ENCODE measurements around the gene CD82.

The CD82 gene

DNA sequence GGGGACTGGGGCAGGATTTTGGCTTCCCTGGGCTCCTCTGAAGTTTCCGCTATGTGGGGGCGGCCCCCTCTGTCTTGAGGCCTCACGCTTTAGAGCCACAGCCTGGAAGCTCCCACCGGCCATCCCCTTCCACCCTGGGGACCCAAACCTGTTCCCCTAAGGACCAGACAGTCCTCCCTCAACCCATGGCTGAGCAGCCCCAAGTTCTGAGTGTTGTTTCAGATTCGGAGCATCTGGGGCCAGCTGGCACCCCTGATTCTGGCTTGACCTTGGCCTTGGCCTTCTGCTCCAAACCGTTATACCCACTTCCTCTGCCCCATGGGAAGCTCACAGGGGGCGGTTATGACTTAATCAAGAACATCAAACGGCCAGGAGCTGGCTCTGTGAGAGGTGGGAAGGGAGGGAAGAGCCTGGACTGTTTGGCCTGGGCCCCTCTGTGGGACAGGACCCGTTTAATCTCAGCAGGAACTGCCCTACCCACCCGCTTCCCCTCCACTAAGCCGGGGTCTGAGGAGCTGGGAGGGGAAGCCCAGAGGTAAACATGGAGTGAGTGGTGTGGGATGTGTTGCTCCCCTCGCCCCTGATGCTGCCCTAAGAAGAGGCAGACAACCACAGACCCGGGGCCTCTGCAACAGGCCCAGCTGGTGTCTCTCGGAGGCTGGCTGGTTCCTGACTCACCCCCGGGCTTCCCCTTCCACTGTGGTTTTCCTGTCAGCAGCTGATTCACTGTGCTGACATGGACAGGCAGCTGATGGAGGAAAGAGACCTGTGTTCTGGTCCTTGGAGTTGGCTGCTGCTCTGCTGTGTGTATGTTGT is 3.4 kb downstream of the CD82 start:
- Histone ChIP-seq H3K27ac (peak overlapping the region; percentile 99), H3K4me3 (ENCODE audit: low read depth in 1 of 2, low read length in 1 of 2) (peak overlapping the region; percentile 85 to 90), H3K9me3 (no peaks in the 10 kb centered on the region), H3K4me1 (ENCODE audit: control insufficient read depth in 1 of 2, insufficient read depth in 1 of 2, low read depth in 1 of 2, low read length in 1 of 2) (peaks cover 89 to 93% of the 10 kb centered on the region in 2 experiments), H3K27me3 (no peaks in the 10 kb centered on the region), H3K36me3 (peaks cover 4% of the 10 kb centered on the region)
- TF ChIP-seq, protein P1, sequence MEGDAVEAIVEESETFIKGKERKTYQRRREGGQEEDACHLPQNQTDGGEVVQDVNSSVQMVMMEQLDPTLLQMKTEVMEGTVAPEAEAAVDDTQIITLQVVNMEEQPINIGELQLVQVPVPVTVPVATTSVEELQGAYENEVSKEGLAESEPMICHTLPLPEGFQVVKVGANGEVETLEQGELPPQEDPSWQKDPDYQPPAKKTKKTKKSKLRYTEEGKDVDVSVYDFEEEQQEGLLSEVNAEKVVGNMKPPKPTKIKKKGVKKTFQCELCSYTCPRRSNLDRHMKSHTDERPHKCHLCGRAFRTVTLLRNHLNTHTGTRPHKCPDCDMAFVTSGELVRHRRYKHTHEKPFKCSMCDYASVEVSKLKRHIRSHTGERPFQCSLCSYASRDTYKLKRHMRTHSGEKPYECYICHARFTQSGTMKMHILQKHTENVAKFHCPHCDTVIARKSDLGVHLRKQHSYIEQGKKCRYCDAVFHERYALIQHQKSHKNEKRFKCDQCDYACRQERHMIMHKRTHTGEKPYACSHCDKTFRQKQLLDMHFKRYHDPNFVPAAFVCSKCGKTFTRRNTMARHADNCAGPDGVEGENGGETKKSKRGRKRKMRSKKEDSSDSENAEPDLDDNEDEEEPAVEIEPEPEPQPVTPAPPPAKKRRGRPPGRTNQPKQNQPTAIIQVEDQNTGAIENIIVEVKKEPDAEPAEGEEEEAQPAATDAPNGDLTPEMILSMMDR (IDR thresholded peaks at IDR 0.05), result peak; percentile 25

DNA sequence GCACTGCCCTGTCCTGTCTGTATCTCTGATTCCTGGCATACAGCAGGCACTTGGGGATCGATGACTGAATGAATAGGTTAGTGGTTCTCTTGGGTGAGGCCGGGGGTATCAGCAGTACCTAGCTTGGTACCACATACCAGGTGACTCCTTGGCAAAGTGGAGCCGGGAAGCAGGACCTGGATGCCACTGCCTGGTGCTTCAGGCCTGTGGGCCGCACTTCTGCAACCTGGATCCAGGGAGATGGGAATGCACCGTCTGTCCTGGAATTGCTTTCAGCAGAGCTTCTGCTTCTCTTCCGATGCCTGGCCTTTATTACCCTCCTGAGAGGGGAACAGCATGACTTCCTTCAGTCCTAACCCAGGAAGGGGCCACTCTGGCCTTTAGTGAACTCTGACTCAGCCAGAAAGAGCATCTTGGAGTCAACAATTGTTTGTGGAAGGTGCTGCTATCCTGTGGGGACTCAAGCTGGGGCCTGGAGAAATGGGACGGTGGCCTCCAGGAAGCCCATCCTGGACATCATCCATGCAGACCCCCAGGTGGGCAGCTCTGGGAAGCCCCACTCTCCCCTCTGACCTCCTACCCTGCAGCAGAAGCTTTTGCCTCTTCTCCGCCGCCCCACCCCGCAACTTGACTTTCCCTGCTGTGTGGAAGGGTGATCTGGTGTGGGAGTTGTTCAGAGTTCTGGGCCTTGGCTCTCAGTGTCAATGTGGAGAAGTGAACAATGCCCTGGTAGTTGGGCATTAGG is 5.1 kb downstream of the CD82 start:
- Histone ChIP-seq H3K36me3 (peaks cover 4% of the 10 kb centered on the region), H3K27me3 (no peaks in the 10 kb centered on the region), H3K4me1 (ENCODE audit: control insufficient read depth in 1 of 2, insufficient read depth in 1 of 2, low read depth in 1 of 2, low read length in 1 of 2) (peaks cover 96 to 97% of the 10 kb centered on the region in 2 experiments), H3K9me3 (no peaks in the 10 kb centered on the region), H3K27ac (peak overlapping the region; percentile 99), H3K4me3 (ENCODE audit: low read depth in 1 of 2, low read length in 1 of 2) (peak overlapping the region; percentile 85 to 90)
- TF ChIP-seq, protein P1 (IDR thresholded peaks at IDR 0.05), result no peak

DNA sequence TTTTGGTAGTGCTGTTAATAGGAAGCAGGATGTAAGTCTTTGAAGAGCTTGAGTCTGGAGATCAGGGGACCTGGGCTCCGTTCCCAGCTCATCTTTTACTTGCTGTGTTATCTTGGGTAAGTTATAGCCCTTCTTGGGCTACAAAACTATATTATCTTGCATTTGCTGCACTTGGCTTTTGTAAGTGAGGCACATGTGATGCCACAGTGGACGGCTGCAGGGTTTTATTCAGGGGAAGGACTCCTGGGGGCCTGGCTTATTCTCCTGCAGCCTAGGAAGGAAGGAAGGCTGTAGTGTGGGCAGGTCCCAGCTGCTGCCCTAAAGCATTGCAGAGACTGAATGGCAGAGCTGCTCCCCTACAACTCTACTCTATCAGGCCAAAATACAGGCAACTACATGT is 6.4 kb downstream of the CD82 start:
- H3K36me3 ChIP-seq, result peaks cover 10% of the 10 kb centered on the region
- TF ChIP-seq, protein P1 (IDR thresholded peaks at IDR 0.05), result no peak

DNA sequence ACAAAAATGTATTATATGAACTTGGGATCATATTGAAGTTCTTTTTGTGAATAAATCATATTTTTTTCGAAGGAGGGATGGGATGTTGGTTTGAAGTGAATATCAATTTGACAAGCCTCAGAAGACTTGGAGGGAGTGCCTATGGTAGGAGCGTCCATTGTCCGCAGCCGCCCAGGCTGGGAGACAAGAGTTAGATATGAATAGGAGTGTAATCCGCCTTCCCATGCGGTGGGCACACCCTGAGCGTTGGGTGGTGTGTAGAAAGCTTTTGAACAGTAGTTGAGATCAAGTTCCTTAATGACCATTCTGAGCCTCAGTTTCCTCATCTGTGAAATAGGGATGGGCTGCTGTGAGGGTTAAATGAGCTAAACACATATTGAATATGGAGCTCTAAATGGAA is 7.0 kb downstream of the CD82 start:
- TF ChIP-seq, protein P1 (IDR thresholded peaks at IDR 0.05), result no peak
- H3K4me3 ChIP-seq (ENCODE audit: low read depth in 1 of 2, low read length in 1 of 2), result no peak overlapping the region
- no peaks in the 10 kb centered on the region for H3K9me3 ChIP-seq
- H3K27me3 ChIP-seq, result no peaks in the 10 kb centered on the region
- peak overlapping the region; percentile 99 for H3K27ac ChIP-seq
- H3K36me3 ChIP-seq, result peaks cover 10% of the 10 kb centered on the region
- H3K4me1 ChIP-seq (ENCODE audit: control insufficient read depth in 1 of 2, insufficient read depth in 1 of 2, low read depth in 1 of 2, low read length in 1 of 2), result peaks cover 90 to 92% of the 10 kb centered on the region in 2 experiments

More for the DNA sequence above, 6.4 kb downstream of the CD82 start:
- Histone ChIP-seq H3K4me1 (ENCODE audit: control insufficient read depth in 1 of 2, insufficient read depth in 1 of 2, low read depth in 1 of 2, low read length in 1 of 2) (peaks cover 90 to 92% of the 10 kb centered on the region in 2 experiments), H3K9me3 (no peaks in the 10 kb centered on the region), H3K4me3 (ENCODE audit: low read depth in 1 of 2, low read length in 1 of 2) (no peak overlapping the region), H3K27me3 (no peaks in the 10 kb centered on the region), H3K27ac (peak overlapping the region; percentile 99)

DNA sequence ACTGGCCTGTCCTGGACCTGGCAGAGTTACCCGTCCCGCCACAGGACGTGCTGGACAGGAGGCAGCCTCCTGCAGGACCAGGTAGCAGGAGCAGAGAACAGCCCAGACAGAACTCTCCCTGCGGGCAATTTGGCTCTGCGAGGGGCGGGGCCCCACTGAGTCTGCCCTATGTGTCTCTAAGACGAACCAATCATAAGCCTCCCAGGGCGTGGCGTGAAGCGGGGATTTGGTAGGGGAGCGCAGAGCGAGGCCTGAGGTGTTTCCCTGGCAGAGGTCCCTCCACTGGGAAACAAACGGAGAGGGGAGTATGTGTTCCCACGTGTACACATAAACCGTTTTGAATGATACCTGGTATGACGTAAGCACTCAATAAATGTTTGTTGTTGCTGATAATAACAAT is 7.4 kb downstream of the CD82 start:
- peaks cover 10% of the 10 kb centered on the region for H3K36me3 ChIP-seq
- peaks cover 90 to 92% of the 10 kb centered on the region in 2 experiments for H3K4me1 ChIP-seq (ENCODE audit: control insufficient read depth in 1 of 2, insufficient read depth in 1 of 2, low read depth in 1 of 2, low read length in 1 of 2)
- TF ChIP-seq, protein P1 (IDR thresholded peaks at IDR 0.05), result no peak
- no peaks in the 10 kb centered on the region for H3K9me3 ChIP-seq
- peak overlapping the region; percentile 63 for H3K27ac ChIP-seq
- H3K27me3 ChIP-seq, result no peaks in the 10 kb centered on the region
- no peak overlapping the region for H3K4me3 ChIP-seq (ENCODE audit: low read depth in 1 of 2, low read length in 1 of 2)
